Hematopoietic multipotent progenitor cell treated with erythropoietin and hydrocortisone succinate and interleukin-3 and kit ligand, for 17 days (in vitro differentiated cells): ENCODE results near the gene RAVER1.
A peak's percentile ranks its signal among the peaks of the same experiment; 100 is the strongest.

Experiments
- DNase-seq: peaks from one replicate; pipeline ENCODE4 v3.0.0-alpha.2; 2015; ENCODE audit warnings: low spot score

Gene RAVER1

GRCh38 chr19:10318807-10319682 lies 14.3 kb downstream of the RAVER1 start:
- DNase-seq: no peak

GRCh38 chr19:10317857-10318462 lies 15.4 kb downstream of the RAVER1 start:
- DNase-seq: no peak

- no peak for DNase-seq
Observed at GRCh38 chr19:10317045-10317856, 16.1 kb downstream of the RAVER1 start.

GRCh38 chr19:10316229-10317044 lies 16.9 kb downstream of the RAVER1 start:
- DNase-seq: peak; percentile 74

- DNase-seq: peak; percentile 93
Observed at GRCh38 chr19:10315335-10316214, 17.8 kb downstream of the RAVER1 start, which contains the start of gene FDX2. FDX2 (minus strand) TSS chr19:10316015; CDS start chr19:10315996, 19 bp downstream.

- DNase-seq: no peak
Observed at GRCh38 chr19:10309423-10309822, 23.9 kb downstream of the RAVER1 start, which contains the start of gene ZGLP1. ZGLP1 (minus strand) TSS chr19:10309815.

GRCh38 chr19:10306327-10306726 lies 27.0 kb downstream of the RAVER1 start:
- DNase-seq: no peak

- DNase-seq: no peak
Observed at GRCh38 chr19:10305139-10305806, 28.1 kb downstream of the RAVER1 start.

- peak; percentile 77 for DNase-seq
Observed at GRCh38 chr19:10299545-10300458, 33.5 kb downstream of the RAVER1 start.

- no peak for DNase-seq
Observed at GRCh38 chr19:10295847-10296591, 37.3 kb downstream of the RAVER1 start.

- peak; percentile 67 for DNase-seq
Observed at GRCh38 chr19:10295305-10295846, 38.0 kb downstream of the RAVER1 start.

GRCh38 chr19:10294368-10294697 lies 39.0 kb downstream of the RAVER1 start:
- no peak for DNase-seq

- DNase-seq: no peak
Observed at GRCh38 chr19:10293637-10294367, 39.5 kb downstream of the RAVER1 start.

GRCh38 chr19:10292789-10293636 lies 40.3 kb downstream of the RAVER1 start:
- DNase-seq: peak; percentile 50

GRCh38 chr19:10292206-10292788 lies 41.0 kb downstream of the RAVER1 start:
- DNase-seq: peak; percentile 95
